GM12801 (cell line): ENCODE results near the gene JSRP1.

Experiments
- TF ChIP-seq, protein P1 (sequence below): IDR thresholded peaks from one replicate; pipeline ENCODE4 v1.5.1; 2011; ENCODE audit warnings: control low read depth; ENCODE audit not compliant: insufficient read length; ENCODE audit errors: extremely low read depth

The JSRP1 gene

DNA sequence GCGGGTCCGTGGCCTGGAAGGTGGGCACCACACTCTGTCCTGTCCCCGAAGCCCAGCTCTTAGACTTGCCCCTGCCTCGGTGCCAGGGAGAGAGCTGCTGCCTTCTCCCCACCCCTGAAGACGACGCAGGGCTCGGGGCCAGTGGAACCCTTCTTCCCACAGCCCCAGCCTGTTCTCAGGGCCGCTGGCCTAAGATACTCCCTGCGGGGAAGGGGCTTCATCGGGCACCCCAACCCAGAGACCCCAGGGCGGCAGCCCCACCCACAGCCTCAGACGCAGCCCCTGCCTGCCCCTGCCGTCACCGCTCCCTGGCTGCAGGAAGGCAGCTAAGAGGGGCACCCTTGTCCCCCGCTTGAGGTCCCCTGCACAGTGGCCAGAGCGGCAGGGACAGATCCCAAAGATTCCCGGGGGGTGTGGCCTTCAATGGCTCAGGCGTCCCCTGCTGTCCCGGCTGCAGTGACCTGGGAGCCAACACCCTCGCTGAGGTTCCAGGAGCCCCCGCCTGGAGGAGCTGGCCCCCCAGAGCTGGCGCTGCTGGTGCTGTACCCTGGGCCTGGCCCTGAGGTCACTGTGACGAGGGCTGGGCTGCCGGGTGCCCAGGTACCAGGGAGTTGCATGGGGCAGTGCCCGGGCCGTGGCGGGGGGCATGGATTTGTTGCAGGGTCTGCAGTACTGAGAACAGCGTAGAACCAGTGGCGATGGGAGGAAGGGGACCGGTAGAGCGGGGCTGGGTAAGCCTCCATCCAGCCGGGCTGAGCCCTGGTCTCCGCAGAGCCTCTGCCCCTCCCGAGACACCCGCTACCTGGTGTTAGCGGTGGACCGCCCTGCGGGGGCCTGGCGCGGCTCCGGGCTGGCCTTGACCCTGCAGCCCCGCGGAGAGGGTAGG is 6.1 kb downstream of the JSRP1 start:
- TF ChIP-seq, protein P1, sequence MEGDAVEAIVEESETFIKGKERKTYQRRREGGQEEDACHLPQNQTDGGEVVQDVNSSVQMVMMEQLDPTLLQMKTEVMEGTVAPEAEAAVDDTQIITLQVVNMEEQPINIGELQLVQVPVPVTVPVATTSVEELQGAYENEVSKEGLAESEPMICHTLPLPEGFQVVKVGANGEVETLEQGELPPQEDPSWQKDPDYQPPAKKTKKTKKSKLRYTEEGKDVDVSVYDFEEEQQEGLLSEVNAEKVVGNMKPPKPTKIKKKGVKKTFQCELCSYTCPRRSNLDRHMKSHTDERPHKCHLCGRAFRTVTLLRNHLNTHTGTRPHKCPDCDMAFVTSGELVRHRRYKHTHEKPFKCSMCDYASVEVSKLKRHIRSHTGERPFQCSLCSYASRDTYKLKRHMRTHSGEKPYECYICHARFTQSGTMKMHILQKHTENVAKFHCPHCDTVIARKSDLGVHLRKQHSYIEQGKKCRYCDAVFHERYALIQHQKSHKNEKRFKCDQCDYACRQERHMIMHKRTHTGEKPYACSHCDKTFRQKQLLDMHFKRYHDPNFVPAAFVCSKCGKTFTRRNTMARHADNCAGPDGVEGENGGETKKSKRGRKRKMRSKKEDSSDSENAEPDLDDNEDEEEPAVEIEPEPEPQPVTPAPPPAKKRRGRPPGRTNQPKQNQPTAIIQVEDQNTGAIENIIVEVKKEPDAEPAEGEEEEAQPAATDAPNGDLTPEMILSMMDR: no peak

DNA sequence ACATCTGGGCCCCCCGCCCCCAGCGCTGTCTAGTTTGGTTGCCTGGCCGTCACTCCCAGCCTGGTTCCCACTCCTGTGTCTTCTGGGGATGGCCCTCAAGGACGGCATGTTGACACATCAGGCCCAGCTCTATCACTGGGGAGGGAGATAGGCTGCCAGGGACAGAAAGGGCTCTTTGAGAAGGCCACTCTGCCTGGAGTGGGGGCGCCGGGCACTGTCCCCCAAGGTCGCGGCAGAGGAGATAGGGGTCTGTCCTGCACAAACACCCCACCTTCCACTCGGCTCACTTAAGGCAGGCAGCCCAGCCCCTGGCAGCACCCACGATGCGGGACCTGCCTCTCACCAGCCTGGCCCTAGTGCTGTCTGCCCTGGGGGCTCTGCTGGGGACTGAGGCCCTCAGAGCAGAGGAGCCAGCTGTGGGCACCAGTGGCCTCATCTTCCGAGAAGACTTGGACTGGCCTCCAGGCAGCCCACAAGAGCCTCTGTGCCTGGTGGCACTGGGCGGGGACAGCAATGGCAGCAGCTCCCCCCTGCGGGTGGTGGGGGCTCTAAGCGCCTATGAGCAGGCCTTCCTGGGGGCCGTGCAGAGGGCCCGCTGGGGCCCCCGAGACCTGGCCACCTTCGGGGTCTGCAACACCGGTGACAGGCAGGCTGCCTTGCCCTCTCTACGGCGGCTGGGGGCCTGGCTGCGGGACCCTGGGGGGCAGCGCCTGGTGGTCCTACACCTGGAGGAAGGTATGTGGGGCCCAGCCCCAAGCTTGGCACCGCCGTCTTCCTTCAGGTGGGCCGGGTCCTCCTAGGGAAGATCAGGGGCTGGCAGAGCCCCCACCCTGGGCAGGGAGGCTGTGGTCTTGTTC is 7.0 kb downstream of the JSRP1 start, which contains the start of gene AMH:
AMH (plus strand) TSS at position 314 of the 857 bp plus-strand sequence; CDS start at position 324, 10 bp downstream.
- TF ChIP-seq, protein P1: no peak

DNA sequence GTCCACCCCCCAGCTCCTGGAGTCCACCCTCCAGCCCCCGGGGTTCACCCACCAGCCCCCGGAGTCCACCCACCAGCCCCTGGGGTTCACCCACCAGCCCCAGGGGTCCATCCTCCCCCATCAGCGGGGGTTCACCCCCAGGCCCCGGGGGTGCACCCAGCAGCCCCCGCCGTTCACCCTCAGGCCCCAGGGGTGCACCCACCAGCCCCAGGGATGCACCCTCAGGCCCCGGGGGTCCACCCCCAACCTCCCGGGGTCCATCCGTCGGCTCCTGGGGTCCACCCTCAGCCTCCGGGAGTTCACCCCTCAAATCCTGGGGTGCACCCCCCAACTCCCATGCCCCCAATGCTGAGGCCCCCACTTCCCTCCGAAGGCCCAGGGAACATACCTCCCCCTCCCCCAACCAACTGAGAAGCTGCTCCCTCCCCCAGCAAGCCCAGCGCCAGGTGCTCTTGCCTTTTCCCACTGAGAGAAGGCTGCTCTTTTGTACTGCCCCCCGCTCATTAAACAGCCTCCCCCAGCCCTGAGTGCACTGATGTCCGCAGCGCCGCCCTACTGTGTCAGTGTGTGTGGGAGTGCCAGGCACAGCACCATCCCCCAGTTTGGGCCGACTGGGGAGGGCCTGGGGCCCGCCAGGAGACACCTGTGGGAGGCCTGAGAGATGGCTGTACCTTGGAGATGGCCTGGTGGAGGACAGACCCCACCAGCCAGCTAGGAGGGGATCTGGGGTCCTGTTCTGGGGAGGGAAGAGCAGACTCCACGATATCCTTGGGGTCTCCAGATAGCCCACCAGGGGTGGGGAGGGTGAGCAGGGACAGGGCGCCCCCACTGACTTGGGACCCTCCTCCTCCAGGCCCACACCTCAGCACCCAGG is 7.8 kb downstream of the JSRP1 start:
- TF ChIP-seq, protein P1: no peak

DNA sequence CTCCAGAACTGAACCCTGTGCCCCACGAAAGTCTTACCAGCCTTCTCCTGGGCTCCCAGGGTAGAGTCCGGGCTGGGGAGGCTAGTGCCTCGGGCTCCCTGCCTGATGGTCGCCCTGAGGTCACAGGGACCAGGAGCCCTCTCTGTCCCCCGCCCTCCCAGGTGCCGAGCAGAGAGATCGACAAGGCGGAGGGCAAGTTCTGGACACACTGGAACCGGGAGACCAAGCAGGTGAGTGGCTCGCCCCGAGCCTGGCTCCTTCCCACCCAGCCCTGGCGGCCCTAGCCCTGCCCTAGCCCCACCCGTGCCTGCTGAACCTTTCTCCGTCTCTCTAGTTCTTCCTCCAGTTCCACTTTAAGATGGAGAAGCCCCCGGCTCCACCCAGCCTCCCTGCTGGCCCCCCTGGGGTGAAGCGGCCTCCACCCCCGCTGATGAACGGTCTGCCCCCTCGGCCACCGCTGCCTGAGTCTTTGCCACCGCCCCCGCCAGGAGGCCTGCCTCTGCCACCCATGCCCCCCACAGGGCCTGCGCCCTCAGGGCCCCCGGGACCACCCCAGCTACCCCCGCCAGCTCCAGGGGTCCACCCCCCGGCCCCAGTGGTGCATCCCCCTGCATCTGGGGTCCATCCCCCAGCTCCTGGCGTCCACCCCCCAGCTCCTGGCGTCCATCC is 8.7 kb downstream of the JSRP1 start:
- TF ChIP-seq, protein P1: no peak

DNA sequence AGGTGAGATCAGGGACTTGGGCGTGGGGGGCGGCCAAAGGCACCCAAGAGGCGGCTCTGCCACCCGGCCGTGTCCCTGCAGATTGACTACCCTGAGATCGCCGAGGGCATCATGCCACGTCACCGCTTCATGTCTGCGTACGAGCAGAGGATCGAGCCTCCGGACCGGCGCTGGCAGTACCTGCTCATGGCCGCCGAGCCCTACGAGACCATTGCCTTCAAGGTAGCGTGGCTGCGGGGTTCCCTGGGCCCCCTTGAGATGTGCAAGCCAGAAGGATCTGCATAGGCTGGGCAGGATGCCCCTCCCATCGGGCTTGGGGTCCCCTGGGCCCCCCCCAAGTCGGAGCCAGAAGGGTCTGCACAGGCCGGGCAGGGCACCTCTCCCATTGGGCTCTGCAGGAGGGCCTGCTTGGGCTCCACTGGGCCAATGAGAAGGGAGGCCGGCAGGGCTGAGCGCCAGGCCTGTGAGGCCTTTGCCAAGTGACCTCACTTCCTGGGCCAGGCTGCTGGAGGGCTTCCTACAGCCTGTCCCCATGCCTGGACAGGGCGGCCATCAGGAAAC is 9.3 kb downstream of the JSRP1 start:
- TF ChIP-seq, protein P1: no peak

DNA sequence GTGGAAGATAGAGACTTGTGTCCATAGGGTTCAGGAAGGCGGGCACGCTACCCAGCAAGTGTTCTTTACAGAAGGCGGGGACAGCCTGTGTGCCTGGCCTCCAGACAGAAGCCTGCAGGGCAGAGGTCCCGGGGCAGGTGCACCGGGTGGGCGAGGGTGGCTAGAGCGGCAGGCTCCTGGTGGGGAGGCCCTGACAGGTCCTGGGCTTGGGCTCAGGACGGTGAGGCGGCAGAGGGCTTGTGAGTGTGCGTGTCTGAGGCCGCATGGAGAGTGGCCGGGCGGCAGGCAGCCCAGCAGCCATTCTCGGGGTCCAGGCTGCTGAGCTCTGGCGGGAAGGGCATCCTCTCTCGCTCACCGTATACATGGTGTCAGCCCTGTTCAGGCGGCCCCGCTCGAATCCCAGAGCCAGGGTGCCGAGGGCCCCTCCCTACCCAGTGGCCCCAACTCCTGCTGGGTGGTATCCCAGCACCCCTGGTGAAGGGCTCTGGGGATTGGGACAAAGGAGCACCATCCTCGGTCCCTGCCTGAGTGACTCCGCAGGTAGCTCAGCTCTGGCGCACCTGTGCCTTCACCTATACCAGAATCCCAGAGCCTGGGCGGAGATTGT is 10.1 kb downstream of the JSRP1 start:
- TF ChIP-seq, protein P1: no peak
